GM18505 (cell line): ENCODE measurements around the gene TNNC1.

Source experiments
- ATAC-seq: cut with Tn5 transposase; IDR thresholded peaks from one replicate; pipeline ENCODE4 v1.9.1; 2021; ENCODE audit not compliant: unreplicated experiment
- POLR2A ChIP-seq: IDR thresholded peaks from 4 replicates; pipeline ENCODE4 v1.6.1; 2011; ENCODE audit warnings: borderline replicate concordance; ENCODE audit not compliant: insufficient read depth, insufficient read length; ENCODE audit errors: extremely low read depth

The TNNC1 gene

GRCh38 chr3:52479877-52480575 is 26.2 kb upstream of the TNNC1 start:
- no peak for TF ChIP-seq POLR2A
- no peak for ATAC-seq

GRCh38 chr3:52479037-52479876 is 25.4 kb upstream of the TNNC1 start:
- TF ChIP-seq POLR2A, result no peak
- no peak for ATAC-seq

GRCh38 chr3:52477796-52478095 is 23.9 kb upstream of the TNNC1 start:
- no peak for TF ChIP-seq POLR2A
- ATAC-seq, result no peak

- ATAC-seq, result no peak
- TF ChIP-seq POLR2A, result no peak
Observed at GRCh38 chr3:52477076-52477795, 23.4 kb upstream of the TNNC1 start.

- no peak for ATAC-seq
- no peak for TF ChIP-seq POLR2A
Observed at GRCh38 chr3:52473026-52473425, 19.2 kb upstream of the TNNC1 start.

GRCh38 chr3:52472239-52473000 is 18.6 kb upstream of the TNNC1 start:
- TF ChIP-seq POLR2A, result no peak
- ATAC-seq, result no peak

- TF ChIP-seq POLR2A, result no peak
- ATAC-seq, result no peak
Observed at GRCh38 chr3:52471371-52472238, 17.8 kb upstream of the TNNC1 start.

GRCh38 chr3:52470920-52471319 is 17.1 kb upstream of the TNNC1 start:
- no peak for ATAC-seq
- TF ChIP-seq POLR2A, result no peak

- ATAC-seq, result no peak
- no peak for TF ChIP-seq POLR2A
Observed at GRCh38 chr3:52469001-52469400, 15.2 kb upstream of the TNNC1 start.

- no peak for ATAC-seq
- no peak for TF ChIP-seq POLR2A
Observed at GRCh38 chr3:52468336-52468735, 14.5 kb upstream of the TNNC1 start.

- no peak for TF ChIP-seq POLR2A
- ATAC-seq, result no peak
Observed at GRCh38 chr3:52463416-52463815, 9.6 kb upstream of the TNNC1 start.

- TF ChIP-seq POLR2A, result no peak
- ATAC-seq, result no peak
Observed at GRCh38 chr3:52461874-52462273, 8.0 kb upstream of the TNNC1 start.

- TF ChIP-seq POLR2A, result no peak
- ATAC-seq, result no peak
Observed at GRCh38 chr3:52458770-52459545, 5.1 kb upstream of the TNNC1 start.
